NCI-H226 (cell line): ENCODE measurements around the gene HTR3D.

Experiments
- DNase-seq: peaks from one replicate; pipeline ENCODE4 v3.0.0-alpha.2; 2015

The HTR3D gene

GRCh38 chr3:184073621-184074020 is 42.1 kb downstream of the HTR3D start:
- DNase-seq: no peak

- no peak for DNase-seq
Measured at GRCh38 chr3:184075901-184076300, 44.4 kb downstream of the HTR3D start.

GRCh38 chr3:184077881-184078280 is 46.3 kb downstream of the HTR3D start:
- DNase-seq: no peak

- DNase-seq: no peak
Measured at GRCh38 chr3:184078851-184079250, 47.3 kb downstream of the HTR3D start.

- no peak for DNase-seq
Measured at GRCh38 chr3:184081116-184081830, 49.7 kb downstream of the HTR3D start.

GRCh38 chr3:184082034-184082433 is 50.5 kb downstream of the HTR3D start:
- no peak for DNase-seq

GRCh38 chr3:184082465-184082864 is 50.9 kb downstream of the HTR3D start:
- DNase-seq: no peak

GRCh38 chr3:184085389-184085852 is 53.9 kb downstream of the HTR3D start:
- peak; percentile 69 for DNase-seq
